HFF-Myc (cell line): ENCODE measurements around the gene DNAI2.

Experiments used
- DNase-seq: peaks from one replicate; pipeline ENCODE4 v3.0.0-alpha.2; 2011; ENCODE audit warnings: low read depth; ENCODE audit errors: extremely low read depth
- H3K4me3 ChIP-seq: replicated peaks from 2 replicates; pipeline ENCODE4 v1.5.1; 2011; ENCODE audit warnings: low read depth, mild to moderate bottlenecking, control low read depth, low read length
- TF ChIP-seq, protein P1 (sequence below): IDR thresholded peaks from 2 replicates; pipeline ENCODE4 v1.5.1; 2012; ENCODE audit warnings: mild to moderate bottlenecking, low read depth, low read length, control low read depth; ENCODE audit errors: missing control alignments

DNAI2 gene

DNA sequence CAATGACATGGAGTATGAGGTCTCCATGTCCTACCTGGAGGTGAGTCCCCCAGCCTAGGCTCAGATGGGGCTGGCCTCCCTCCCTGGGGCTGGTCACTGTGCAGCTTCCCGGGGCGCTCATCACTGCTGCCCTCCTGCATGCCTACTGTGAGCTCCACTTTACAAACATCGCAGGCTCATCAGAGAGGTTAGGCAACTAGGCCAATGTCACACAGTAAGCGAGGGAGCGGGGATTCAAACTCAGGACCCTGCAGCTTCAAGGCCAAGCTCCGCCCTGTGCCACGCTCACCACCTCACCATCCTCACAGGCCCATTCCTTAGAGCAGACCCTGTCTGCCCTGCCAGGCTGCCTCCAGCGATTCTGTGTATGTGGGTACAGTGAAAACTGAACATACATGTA lies 69.1 kb downstream of the DNAI2 start:
- TF ChIP-seq, protein P1, sequence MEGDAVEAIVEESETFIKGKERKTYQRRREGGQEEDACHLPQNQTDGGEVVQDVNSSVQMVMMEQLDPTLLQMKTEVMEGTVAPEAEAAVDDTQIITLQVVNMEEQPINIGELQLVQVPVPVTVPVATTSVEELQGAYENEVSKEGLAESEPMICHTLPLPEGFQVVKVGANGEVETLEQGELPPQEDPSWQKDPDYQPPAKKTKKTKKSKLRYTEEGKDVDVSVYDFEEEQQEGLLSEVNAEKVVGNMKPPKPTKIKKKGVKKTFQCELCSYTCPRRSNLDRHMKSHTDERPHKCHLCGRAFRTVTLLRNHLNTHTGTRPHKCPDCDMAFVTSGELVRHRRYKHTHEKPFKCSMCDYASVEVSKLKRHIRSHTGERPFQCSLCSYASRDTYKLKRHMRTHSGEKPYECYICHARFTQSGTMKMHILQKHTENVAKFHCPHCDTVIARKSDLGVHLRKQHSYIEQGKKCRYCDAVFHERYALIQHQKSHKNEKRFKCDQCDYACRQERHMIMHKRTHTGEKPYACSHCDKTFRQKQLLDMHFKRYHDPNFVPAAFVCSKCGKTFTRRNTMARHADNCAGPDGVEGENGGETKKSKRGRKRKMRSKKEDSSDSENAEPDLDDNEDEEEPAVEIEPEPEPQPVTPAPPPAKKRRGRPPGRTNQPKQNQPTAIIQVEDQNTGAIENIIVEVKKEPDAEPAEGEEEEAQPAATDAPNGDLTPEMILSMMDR: no peak
- DNase-seq: no peak
- H3K4me3 ChIP-seq: no peak overlapping the region

DNA sequence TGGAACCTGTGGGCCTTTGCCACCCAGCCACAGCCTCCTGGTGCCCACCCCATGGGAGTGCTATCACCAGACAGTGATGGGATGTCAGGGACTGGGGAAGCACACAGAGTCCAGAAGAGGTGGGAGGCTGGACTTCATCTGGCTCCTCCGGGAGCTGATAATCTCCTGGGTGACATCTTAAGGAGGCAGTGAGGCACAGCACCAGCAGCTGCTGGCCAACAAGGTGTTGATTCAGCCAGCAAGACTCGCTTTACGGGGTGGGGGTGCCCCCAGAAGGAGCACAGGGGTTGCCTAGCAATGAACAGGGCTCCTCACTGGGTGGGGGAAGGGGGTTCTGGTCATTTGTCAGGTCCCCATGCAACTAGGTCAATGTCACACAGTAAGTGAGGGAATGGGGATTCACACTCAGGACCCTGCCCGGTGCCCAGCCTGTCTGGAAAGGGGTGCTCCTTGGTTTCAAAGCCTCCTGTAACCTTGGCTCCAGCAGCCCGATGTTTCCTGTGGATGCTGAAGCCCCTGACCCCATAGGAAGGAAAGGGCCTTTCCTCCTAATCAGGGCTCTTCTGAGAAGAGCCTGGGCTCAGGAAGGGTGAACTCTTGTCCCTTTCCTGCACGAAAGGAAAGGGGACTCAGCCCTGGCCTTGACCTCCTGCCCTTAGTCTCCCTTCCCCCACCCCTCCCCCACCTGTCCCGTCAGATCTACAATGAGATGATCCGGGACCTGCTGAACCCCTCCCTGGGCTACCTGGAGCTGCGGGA lies 69.7 kb downstream of the DNAI2 start:
- TF ChIP-seq, protein P1: no peak
- no peak for DNase-seq

DNA sequence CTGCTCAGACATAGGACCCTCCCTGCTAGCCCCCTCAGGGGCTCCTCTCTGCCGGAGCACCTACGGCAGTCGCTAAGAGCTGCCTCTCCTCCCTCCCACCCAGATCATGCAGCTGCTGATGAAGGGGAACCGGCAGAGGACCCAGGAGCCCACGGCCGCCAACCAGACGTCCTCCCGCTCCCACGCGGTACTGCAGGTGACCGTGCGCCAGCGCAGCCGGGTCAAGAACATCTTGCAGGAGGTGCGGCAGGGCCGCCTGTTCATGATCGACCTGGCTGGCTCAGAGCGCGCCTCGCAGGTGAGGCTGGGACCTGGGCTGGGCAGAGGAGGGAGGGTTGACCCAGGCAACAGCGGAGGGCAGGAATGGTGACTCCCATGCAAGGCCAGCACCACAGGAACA lies 70.6 kb downstream of the DNAI2 start:
- TF ChIP-seq, protein P1: no peak
- H3K4me3 ChIP-seq: no peak overlapping the region
- no peak for DNase-seq

More for the DNA sequence above, 69.7 kb downstream of the DNAI2 start:
- H3K4me3 ChIP-seq: no peak overlapping the region

DNA sequence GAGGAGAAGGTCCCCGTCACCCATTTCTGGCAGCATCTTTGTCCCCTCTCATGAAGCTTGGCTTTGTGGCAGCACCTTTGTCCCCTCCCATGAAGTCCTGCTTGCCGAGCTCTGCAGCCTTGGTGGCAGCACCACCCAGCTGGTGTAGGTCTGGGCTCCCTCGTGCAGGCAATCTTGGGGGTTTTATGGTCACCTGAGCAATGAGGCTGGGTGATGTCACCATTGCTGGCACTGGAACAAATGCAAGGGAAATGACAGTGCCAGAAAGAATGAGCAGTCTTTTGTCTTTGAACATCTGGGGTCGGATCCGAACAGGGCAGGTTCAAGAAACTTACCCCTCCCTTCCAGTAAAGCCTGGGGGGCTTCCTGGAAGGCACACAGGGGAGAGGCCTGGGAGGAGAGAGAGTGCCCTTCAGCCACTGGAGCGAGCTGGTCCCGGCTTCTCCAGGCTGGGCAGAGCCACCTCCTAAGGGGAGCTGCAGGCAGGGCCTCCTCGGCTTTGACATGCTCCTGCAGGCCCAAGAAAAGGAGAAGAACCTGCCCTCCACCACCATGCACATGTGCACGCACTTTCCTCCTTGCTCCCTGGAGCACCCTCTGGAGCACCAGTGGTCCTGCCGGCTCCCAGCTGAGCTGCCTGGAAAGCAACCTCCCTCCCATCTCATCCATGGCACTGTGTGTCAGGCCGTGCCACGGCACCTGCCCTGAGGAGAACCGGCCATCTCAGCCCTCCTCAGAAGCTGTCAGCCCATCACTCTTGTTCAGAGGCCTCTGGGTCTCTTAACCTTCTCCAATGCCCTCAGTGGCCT lies 71.6 kb downstream of the DNAI2 start:
- TF ChIP-seq, protein P1: no peak
- H3K4me3 ChIP-seq: no peak overlapping the region
- no peak for DNase-seq

DNA sequence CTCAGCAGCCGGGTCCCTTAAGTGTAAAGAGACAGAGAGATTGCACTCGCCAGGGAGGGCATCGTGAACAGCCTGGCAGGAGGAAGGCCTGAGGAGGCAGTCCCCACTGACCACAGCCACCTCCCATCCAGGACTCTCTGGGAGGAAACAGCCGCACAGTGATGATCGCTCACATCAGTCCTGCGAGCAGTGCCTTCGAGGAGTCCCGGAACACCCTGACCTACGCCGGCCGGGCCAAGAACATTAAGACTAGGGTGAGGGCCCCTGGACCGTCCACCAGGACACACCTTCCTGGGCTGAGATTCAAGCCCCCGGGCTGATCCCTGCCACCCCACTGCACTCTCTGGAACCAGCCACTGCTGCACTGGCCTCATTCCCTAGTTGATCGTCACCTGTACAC lies 73.6 kb downstream of the DNAI2 start:
- TF ChIP-seq, protein P1: no peak
- no peak overlapping the region for H3K4me3 ChIP-seq
- no peak for DNase-seq

DNA sequence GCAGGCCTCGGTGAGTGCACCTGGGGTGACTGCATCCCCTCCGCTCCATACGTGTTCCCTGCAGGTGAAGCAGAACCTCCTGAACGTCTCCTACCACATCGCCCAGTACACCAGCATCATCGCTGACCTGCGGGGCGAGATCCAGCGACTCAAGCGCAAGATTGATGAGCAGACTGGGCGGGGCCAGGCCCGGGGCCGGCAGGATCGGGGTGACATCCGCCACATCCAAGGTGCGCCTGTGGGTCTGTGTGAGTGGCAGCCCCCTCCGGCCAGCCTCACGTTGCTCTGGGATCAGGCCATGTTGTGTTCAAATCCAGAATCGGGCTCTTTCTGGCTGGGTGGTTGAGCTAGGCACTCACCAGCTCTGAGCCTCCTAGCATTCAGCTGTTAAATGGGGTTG lies 75.1 kb downstream of the DNAI2 start:
- TF ChIP-seq, protein P1: no peak
- DNase-seq: no peak

More for the DNA sequence above, 75.1 kb downstream of the DNAI2 start:
- H3K4me3 ChIP-seq: no peak overlapping the region
